Measurements from ENCODE around the gene ALMS1. TPM values are rescaled to one million over a fixed set of nuclear protein-coding genes. Genes with fewer than 3 reads are reported as not detected.

The ALMS1 gene, protein sequence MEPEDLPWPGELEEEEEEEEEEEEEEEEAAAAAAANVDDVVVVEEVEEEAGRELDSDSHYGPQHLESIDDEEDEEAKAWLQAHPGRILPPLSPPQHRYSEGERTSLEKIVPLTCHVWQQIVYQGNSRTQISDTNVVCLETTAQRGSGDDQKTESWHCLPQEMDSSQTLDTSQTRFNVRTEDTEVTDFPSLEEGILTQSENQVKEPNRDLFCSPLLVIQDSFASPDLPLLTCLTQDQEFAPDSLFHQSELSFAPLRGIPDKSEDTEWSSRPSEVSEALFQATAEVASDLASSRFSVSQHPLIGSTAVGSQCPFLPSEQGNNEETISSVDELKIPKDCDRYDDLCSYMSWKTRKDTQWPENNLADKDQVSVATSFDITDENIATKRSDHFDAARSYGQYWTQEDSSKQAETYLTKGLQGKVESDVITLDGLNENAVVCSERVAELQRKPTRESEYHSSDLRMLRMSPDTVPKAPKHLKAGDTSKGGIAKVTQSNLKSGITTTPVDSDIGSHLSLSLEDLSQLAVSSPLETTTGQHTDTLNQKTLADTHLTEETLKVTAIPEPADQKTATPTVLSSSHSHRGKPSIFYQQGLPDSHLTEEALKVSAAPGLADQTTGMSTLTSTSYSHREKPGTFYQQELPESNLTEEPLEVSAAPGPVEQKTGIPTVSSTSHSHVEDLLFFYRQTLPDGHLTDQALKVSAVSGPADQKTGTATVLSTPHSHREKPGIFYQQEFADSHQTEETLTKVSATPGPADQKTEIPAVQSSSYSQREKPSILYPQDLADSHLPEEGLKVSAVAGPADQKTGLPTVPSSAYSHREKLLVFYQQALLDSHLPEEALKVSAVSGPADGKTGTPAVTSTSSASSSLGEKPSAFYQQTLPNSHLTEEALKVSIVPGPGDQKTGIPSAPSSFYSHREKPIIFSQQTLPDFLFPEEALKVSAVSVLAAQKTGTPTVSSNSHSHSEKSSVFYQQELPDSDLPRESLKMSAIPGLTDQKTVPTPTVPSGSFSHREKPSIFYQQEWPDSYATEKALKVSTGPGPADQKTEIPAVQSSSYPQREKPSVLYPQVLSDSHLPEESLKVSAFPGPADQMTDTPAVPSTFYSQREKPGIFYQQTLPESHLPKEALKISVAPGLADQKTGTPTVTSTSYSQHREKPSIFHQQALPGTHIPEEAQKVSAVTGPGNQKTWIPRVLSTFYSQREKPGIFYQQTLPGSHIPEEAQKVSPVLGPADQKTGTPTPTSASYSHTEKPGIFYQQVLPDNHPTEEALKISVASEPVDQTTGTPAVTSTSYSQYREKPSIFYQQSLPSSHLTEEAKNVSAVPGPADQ (N-terminal part only)
- total RNA-seq: 10 to 100 TPM; 38.0 to 57.3 (median 49.8) TPM

DNA sequence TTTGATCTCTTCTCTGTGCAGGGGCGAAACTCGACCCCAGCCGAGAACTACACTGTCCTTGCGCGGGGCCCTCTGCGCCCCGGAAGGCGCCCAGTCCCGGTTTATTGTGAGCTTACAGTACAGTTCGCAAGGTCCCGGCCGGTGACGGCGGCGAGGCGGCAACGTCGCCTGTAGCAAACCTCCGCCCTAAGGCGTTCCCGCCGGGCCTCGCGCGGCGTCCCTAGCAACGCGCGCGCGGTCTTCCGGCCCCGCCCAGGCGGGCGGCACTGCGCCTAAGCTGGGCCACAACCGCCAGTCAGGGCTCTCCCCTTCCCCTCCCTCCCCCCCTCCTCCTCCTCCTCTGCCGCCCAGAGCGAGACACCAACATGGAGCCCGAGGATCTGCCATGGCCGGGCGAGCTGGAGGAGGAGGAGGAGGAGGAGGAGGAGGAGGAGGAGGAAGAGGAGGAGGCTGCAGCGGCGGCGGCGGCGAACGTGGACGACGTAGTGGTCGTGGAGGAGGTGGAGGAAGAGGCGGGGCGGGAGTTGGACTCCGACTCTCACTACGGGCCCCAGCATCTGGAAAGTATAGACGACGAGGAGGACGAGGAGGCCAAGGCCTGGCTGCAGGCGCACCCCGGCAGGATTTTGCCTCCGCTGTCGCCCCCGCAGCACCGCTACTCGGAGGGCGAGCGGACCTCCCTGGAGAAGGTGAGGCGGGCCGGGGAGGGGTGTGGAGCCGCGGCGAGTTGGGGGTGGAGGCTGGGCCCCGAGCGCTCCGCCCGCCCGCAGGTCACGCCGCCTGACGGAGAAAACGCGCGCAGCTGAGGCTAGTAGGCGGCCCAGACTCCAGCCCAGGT, at the start of gene ALMS1:
Gene ALMS1 (plus strand): TSS at position 333 of the 838 bp plus-strand sequence. CDS start 33 bp downstream, at position 366.
- TF ChIP-seq, protein P1, sequence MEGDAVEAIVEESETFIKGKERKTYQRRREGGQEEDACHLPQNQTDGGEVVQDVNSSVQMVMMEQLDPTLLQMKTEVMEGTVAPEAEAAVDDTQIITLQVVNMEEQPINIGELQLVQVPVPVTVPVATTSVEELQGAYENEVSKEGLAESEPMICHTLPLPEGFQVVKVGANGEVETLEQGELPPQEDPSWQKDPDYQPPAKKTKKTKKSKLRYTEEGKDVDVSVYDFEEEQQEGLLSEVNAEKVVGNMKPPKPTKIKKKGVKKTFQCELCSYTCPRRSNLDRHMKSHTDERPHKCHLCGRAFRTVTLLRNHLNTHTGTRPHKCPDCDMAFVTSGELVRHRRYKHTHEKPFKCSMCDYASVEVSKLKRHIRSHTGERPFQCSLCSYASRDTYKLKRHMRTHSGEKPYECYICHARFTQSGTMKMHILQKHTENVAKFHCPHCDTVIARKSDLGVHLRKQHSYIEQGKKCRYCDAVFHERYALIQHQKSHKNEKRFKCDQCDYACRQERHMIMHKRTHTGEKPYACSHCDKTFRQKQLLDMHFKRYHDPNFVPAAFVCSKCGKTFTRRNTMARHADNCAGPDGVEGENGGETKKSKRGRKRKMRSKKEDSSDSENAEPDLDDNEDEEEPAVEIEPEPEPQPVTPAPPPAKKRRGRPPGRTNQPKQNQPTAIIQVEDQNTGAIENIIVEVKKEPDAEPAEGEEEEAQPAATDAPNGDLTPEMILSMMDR (IDR thresholded peaks at IDR 0.05): peak; percentile 11 to 54 (median 22)
- TF ChIP-seq EP300 (IDR thresholded peaks at IDR 0.05) (peak; percentile 24 to 56), POLR2A (IDR thresholded peaks at IDR 0.05) (peak in 1 of 2 donors; percentile 54)
- Histone ChIP-seq H3K4me1 (peaks cover 0 to 20% (median 11%) of the 10 kb centered on the region in 4 donors), H3K4me3 (peak within 1 kb of the TSS; percentile 61 to 98 (median 86)), H3K36me3 (no peaks in the 10 kb centered on the region), H3K27me3 (no peaks in the 10 kb centered on the region), H3K27ac (peak within 1 kb of the TSS; percentile 79 to 94 (median 92)), H3K9me3 (no peaks in the 10 kb centered on the region)
- 0% methylated on average over 54 to 63 of the region's 84 CpGs for WGBS, 2 donors
- DNase-seq (ENCODE audit: low spot score in 2 of 2): peak; percentile 66 to 70

DNA sequence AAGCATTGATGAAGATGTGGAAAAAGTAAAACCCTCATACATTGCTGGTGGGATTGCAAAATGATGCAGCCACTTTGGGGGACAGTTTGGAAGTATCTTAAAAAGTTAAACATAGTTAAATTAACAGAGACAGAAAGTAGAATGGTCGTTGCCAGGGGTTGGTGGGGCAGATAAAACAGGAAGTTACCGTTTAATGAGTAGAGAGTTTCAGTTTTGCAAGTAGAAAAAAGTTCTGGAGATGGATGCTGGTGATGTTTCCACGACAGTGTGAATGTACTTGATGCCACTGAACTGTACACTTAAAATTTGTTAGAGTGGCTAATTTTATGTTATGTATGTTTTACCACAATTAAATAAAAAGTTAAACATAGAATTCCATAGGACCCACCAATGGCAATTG, 47.8 kb upstream of the ALMS1 start:
- Histone ChIP-seq H3K27ac (no peak overlapping the region), H3K36me3 (no peaks in the 10 kb centered on the region), H3K27me3 (no peaks in the 10 kb centered on the region), H3K9me3 (peaks cover 0 to 15% (median 6%) of the 10 kb centered on the region in 4 donors), H3K4me1 (no peaks in the 10 kb centered on the region), H3K4me3 (no peak overlapping the region)
- no peak for DNase-seq (ENCODE audit: low spot score in 2 of 2)
- TF ChIP-seq EP300 (IDR thresholded peaks at IDR 0.05) (no peak), POLR2A (IDR thresholded peaks at IDR 0.05) (no peak)
- WGBS, 2 donors: 35 to 42% methylated on average over 3 of the region's 3 CpGs

DNA sequence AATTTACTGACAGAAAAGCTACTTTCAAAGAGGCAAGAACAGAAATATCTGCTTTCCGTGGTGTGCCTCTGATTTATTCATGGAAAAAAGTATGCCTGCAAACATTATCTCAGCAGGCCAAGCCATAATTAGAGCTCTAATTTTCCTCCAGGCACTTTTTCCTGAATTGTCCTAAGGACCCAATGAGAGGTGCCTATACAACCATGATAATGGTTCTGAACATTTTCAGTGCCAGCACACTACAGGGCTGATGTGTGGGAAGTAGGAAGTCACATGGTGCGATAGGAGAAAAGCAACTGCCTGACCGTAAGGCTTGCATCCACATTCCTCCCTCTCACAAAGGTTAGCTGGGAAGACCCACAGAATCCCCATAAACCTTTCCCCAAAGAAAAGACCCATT, 46.4 kb upstream of the ALMS1 start:
- Histone ChIP-seq H3K27ac (no peak overlapping the region), H3K4me3 (no peak overlapping the region), H3K36me3 (no peaks in the 10 kb centered on the region), H3K27me3 (no peaks in the 10 kb centered on the region), H3K9me3 (peaks cover 0 to 15% (median 5%) of the 10 kb centered on the region in 4 donors), H3K4me1 (no peaks in the 10 kb centered on the region)
- no peak for DNase-seq (ENCODE audit: low spot score in 2 of 2)
- 44 to 53% methylated on average over 3 of the region's 3 CpGs for WGBS, 2 donors
- TF ChIP-seq POLR2A (IDR thresholded peaks at IDR 0.05) (no peak), EP300 (IDR thresholded peaks at IDR 0.05) (no peak)
- TF ChIP-seq, protein P1 (IDR thresholded peaks at IDR 0.05): no peak

DNA sequence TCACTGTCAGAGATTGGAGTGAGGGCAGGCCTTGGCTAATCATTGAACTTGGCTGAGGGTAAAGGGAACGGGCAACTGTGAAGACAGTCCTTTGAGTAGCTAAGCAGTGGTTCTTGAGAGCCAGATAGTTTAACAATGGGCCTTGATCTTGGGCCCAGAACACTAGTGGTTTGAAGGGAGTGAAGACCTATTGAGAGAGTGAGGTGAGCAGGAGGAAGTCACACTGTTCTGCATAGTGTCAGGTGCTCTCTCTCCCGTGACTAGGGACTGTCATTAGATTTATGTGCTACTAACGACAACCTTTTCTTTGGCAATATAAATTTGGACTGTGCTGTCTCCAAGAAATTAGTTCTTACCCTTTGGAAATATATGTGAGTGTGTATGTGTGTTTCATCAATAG, 44.6 kb upstream of the ALMS1 start:
- DNase-seq (ENCODE audit: low spot score in 2 of 2): no peak
- 71 to 76% methylated on average over 3 of the region's 3 CpGs for WGBS, 2 donors
- H3K4me1 ChIP-seq: no peaks in the 10 kb centered on the region
- no peak overlapping the region for H3K4me3 ChIP-seq
- no peak overlapping the region for H3K27ac ChIP-seq
- H3K9me3 ChIP-seq: no peaks in the 10 kb centered on the region
- H3K36me3 ChIP-seq: no peaks in the 10 kb centered on the region
- no peaks in the 10 kb centered on the region for H3K27me3 ChIP-seq
- TF ChIP-seq, protein P1 (IDR thresholded peaks at IDR 0.05): no peak
- TF ChIP-seq EP300 (IDR thresholded peaks at IDR 0.05) (no peak), POLR2A (IDR thresholded peaks at IDR 0.05) (no peak)
